Esophagus squamous epithelium (tissue), 4 donors: ENCODE measurements around the gene WFDC5.

ENCODE experiments used
- POLR2A ChIP-seq, 4 donors: fragments of 450-650 bp; IDR thresholded peaks; one replicate each; pipeline ENCODE4 v1.6.1; 2017; ENCODE audit warnings: antibody characterized with exemption in 4 of 4, mild to moderate bottlenecking in 4 of 4, moderate library complexity in 3 of 4
- TF ChIP-seq, protein P1 (sequence below), 6 experiments: fragments of 450-650 bp in 4 of 6; fragments of 200-600 bp in 2 of 6; sonication (generic) in 2 of 6; IDR thresholded peaks; one replicate each; pipeline ENCODE4 v1.5.1; 2016 to 2019; ENCODE audit warnings: antibody characterized with exemption in 6 of 6, mild to moderate bottlenecking in 4 of 6, moderate library complexity in 4 of 6

DNA sequence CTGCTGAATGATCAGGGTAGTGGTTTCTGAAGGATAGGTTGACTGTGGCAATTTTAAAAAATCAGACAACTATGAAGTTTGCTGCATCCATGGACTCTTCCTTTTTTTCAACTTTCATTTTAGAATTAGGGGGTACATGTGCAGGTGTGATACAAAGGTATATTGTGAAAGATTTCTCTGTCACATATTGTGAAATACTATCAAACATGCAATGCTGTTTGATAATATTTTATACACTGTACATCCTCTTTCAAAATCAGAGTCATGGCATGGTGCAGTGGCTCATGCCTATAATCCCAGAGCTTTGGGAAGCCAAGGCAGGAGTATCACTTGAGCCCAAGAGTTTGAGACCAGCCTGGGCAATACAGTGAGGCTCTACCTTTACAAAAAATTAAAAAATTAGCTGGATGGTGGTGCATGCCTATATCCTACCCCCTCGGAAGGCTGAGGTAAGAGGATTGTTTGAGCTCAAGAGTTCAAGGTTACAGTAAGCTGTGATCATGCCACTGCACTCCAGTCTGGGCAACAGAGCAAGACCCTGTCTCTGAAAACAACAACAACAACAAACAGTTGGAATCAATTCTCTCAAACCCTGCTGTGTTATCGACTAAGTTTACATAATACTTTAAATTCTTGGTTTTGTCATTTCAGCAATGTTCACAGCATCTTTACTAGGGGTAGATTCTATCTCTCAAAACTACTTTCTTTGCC lies 4.7 kb upstream of the WFDC5 start:
- TF ChIP-seq, protein P1, sequence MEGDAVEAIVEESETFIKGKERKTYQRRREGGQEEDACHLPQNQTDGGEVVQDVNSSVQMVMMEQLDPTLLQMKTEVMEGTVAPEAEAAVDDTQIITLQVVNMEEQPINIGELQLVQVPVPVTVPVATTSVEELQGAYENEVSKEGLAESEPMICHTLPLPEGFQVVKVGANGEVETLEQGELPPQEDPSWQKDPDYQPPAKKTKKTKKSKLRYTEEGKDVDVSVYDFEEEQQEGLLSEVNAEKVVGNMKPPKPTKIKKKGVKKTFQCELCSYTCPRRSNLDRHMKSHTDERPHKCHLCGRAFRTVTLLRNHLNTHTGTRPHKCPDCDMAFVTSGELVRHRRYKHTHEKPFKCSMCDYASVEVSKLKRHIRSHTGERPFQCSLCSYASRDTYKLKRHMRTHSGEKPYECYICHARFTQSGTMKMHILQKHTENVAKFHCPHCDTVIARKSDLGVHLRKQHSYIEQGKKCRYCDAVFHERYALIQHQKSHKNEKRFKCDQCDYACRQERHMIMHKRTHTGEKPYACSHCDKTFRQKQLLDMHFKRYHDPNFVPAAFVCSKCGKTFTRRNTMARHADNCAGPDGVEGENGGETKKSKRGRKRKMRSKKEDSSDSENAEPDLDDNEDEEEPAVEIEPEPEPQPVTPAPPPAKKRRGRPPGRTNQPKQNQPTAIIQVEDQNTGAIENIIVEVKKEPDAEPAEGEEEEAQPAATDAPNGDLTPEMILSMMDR (IDR thresholded peaks at IDR 0.05), result no peak
- no peak for TF ChIP-seq POLR2A (IDR thresholded peaks at IDR 0.05)
